Left ventricle myocardium inferior (tissue), 1 donor: ENCODE measurements around the gene PKN3. TPM values are rescaled to one million over a fixed set of nuclear protein-coding genes. Genes with fewer than 3 reads are reported as not detected.

ENCODE experiments used
- DNase-seq: peaks from one replicate; pipeline ENCODE4 v3.0.0-alpha.2; 2020
- H3K27ac ChIP-seq: fragments of 200-600 bp; replicated peaks from 2 replicates; pipeline ENCODE4 v1.8.0; 2021
- H3K27me3 ChIP-seq: fragments of 200-600 bp; 2 replicates; pipeline ENCODE4 v1.8.0; 2021; ENCODE audit warnings: low read depth
- H3K36me3 ChIP-seq: fragments of 200-600 bp; 2 replicates; pipeline ENCODE4 v1.8.0; 2021
- H3K4me1 ChIP-seq: fragments of 200-600 bp; 2 replicates; pipeline ENCODE4 v1.8.0; 2021
- H3K4me3 ChIP-seq: fragments of 200-600 bp; 2 replicates; pipeline ENCODE4 v1.8.0; 2021; ENCODE audit warnings: mild to moderate bottlenecking, moderate library complexity
- H3K9me3 ChIP-seq: fragments of 200-600 bp; replicated peaks from 2 replicates; pipeline ENCODE4 v1.8.0; 2021
- CTCF ChIP-seq: fragments of 200-600 bp; IDR thresholded peaks from 2 replicates; pipeline ENCODE4 v1.8.0; 2021; ENCODE audit warnings: antibody characterized with exemption, mild to moderate bottlenecking, borderline replicate concordance
- intact Hi-C: fragments of 100-400 bp; cut with micrococcal nuclease; formaldehyde crosslinking; loops from one replicate; pipeline ENCODE4 v1.11.0; 2022
- total RNA-seq: library from RNA; stranded (reverse); fragmentation: NEBNext Ultra II Directional; extraction: Animal tissue kit (Norgen Biotek cat#: 25700); gene quantifications from one replicate; pipeline ENCODE4 v1.2.1, GENCODE V29; 2021
- donor health status: DM: no; HTN: yes; CAD: no; lungs with severe emphysema.

Gene PKN3
- total RNA-seq, 1 donor from 2014 or later, result 6.3 TPM

- Histone ChIP-seq H3K9me3 (no peaks in the 10 kb centered on the region), H3K27ac (no peak overlapping the region), H3K4me1 (peaks cover 2% of the 10 kb centered on the region), H3K4me3 (no peak overlapping the region), H3K27me3 (no peaks in the 10 kb centered on the region), H3K36me3 (peaks cover 9% of the 10 kb centered on the region)
- no peak for TF ChIP-seq CTCF
- intact Hi-C loops, result no loop called here
- DNase-seq, result no peak
These were observed 16.2 kb downstream of the PKN3 start for GRCh38 chr9:128718475-128718874.

GRCh38 chr9:128719919-128720605 lies 17.8 kb downstream of the PKN3 start:
- Histone ChIP-seq H3K4me3 (no peak overlapping the region), H3K9me3 (no peaks in the 10 kb centered on the region), H3K27ac (no peak overlapping the region), H3K4me1 (peaks cover 13% of the 10 kb centered on the region), H3K36me3 (peaks cover 9% of the 10 kb centered on the region), H3K27me3 (no peaks in the 10 kb centered on the region)
- no peak for DNase-seq
- intact Hi-C loops, result no loop called here
- no peak for TF ChIP-seq CTCF

GRCh38 chr9:128720841-128721486 lies 18.7 kb downstream of the PKN3 start:
- Histone ChIP-seq H3K4me1 (peaks cover 13% of the 10 kb centered on the region), H3K27ac (no peak overlapping the region), H3K27me3 (no peaks in the 10 kb centered on the region), H3K36me3 (peaks cover 9% of the 10 kb centered on the region), H3K9me3 (no peaks in the 10 kb centered on the region), H3K4me3 (no peak overlapping the region)
- no peak for DNase-seq
- intact Hi-C loops, result no loop called here
- no peak for TF ChIP-seq CTCF

- Histone ChIP-seq H3K27me3 (no peaks in the 10 kb centered on the region), H3K4me3 (no peak overlapping the region), H3K27ac (no peak overlapping the region), H3K36me3 (peaks cover 6% of the 10 kb centered on the region), H3K4me1 (peaks cover 13% of the 10 kb centered on the region), H3K9me3 (no peaks in the 10 kb centered on the region)
- no peak for TF ChIP-seq CTCF
- DNase-seq, result no peak
- intact Hi-C loops, result no loop called here
These were observed 19.2 kb downstream of the PKN3 start for GRCh38 chr9:128721487-128722010.

- no peaks in the 10 kb centered on the region for H3K27me3 ChIP-seq
- no peak for DNase-seq
- H3K27ac ChIP-seq, result peak overlapping the region; percentile 89
- H3K36me3 ChIP-seq, result peaks cover 3% of the 10 kb centered on the region
- no peak for TF ChIP-seq CTCF
- H3K9me3 ChIP-seq, result no peaks in the 10 kb centered on the region
- no peak overlapping the region for H3K4me3 ChIP-seq
- H3K4me1 ChIP-seq, result peaks cover 13% of the 10 kb centered on the region
- intact Hi-C loops, result no loop called here
These were observed 20.4 kb downstream of the PKN3 start for GRCh38 chr9:128722380-128723351.
